Kidney (tissue), 14 donors: ENCODE measurements around the gene MAP1S. TPM values are rescaled to one million over a fixed set of nuclear protein-coding genes. Genes with fewer than 3 reads are reported as not detected.

Experiments used
- DNase-seq, 5 donors: peaks; one replicate each; pipeline ENCODE4 v3.0.0-alpha.2; 2013 to 2020
- FAIRE-seq: peaks from 2 replicates; lab custom pipeline; 2012; peaks lifted over from hg19 to GRCh38; lab: Jason Lieb, UNC
- H3K27ac ChIP-seq, 2 donors: one replicate each; pipeline ENCODE4 v1.7.0; 2013; ENCODE audit warnings: low read depth in 2 of 2, low read length in 2 of 2, inconsistent platforms in 1 of 2
- H3K27me3 ChIP-seq: one replicate; pipeline ENCODE4 v1.7.1; 2013; ENCODE audit warnings: low read length, inconsistent platforms; ENCODE audit not compliant: control insufficient read depth, insufficient read depth
- H3K36me3 ChIP-seq, 3 donors: one replicate each; pipeline versions ENCODE4 v1.7.0 to v1.7.1; 2013; ENCODE audit warnings: low read length in 3 of 3, control low read depth in 1 of 3, inconsistent platforms in 1 of 3; ENCODE audit not compliant: insufficient read depth in 3 of 3, control insufficient read depth in 2 of 3
- H3K4me1 ChIP-seq, 3 donors: one replicate each; pipeline versions ENCODE4 v1.7.0 to v1.7.1; 2013; ENCODE audit warnings: low read length in 3 of 3, inconsistent platforms in 1 of 3, low read depth in 1 of 3; ENCODE audit not compliant: control insufficient read depth in 2 of 3, insufficient read depth in 2 of 3
- H3K4me3 ChIP-seq, 3 donors: one replicate each; pipeline versions ENCODE4 v1.7.0 to v1.8.1; 2013; ENCODE audit warnings: low read length in 3 of 3, control low read depth in 1 of 3, inconsistent platforms in 1 of 3
- H3K9ac ChIP-seq, 3 donors: one replicate each; pipeline versions ENCODE4 v1.7.0 to v1.7.1; 2013; ENCODE audit warnings: low read length in 3 of 3, control low read depth in 1 of 3, inconsistent platforms in 1 of 3
- H3K9me3 ChIP-seq, 3 donors: one replicate each; pipeline versions ENCODE4 v1.7.0 to v1.7.1; 2013; ENCODE audit warnings: low read length in 3 of 3, control low read depth in 1 of 3, inconsistent platforms in 1 of 3; ENCODE audit not compliant: control insufficient read depth in 2 of 3, insufficient read depth in 1 of 3
- intact Hi-C: fragments of 100-400 bp; cut with DNase I; formaldehyde crosslinking; loops from one replicate; pipeline ENCODE4 v1.11.1; 2022
- polyA plus RNA-seq: library from polyadenylated mRNA; stranded (reverse); fragments of 350-450 nt; fragmentation: Illumina TruSeq; extraction: RNeasy Lipid Tissue Mini Kit (QIAGEN cat#74804); gene quantifications from one replicate; pipeline ENCODE4 v1.2.3, GENCODE V29; 2014; ENCODE audit warnings: low read depth, low replicate concordance; ENCODE audit not compliant: insufficient read depth
- total RNA-seq: library from RNA; stranded (reverse); fragmentation: NEBNext Ultra II Directional; extraction: Animal tissue kit (Norgen Biotek cat#: 25700); gene quantifications from one replicate; pipeline ENCODE4 v1.2.1, GENCODE V29; 2021
- TF ChIP-seq, protein P1 (sequence below): IDR thresholded peaks from 3 replicates; pipeline ENCODE4 v1.5.1; 2012; ENCODE audit warnings: mild to moderate bottlenecking, moderate library complexity, borderline replicate concordance; ENCODE audit not compliant: insufficient read depth; ENCODE audit errors: extremely low read depth
- donor health status: control.
- donor health status: control.
- donor health status: control.
- donor health status: control.
- donor health status: control.
- donor health status: DM: yes; HTN: yes; CAD: no.
- donor health status: Normal renal cell carcinoma (clear cell type).

MAP1S gene
- total and polyA plus RNA-seq, 2 donors from 2014 or later, result 25.2 to 56.1 TPM

DNA sequence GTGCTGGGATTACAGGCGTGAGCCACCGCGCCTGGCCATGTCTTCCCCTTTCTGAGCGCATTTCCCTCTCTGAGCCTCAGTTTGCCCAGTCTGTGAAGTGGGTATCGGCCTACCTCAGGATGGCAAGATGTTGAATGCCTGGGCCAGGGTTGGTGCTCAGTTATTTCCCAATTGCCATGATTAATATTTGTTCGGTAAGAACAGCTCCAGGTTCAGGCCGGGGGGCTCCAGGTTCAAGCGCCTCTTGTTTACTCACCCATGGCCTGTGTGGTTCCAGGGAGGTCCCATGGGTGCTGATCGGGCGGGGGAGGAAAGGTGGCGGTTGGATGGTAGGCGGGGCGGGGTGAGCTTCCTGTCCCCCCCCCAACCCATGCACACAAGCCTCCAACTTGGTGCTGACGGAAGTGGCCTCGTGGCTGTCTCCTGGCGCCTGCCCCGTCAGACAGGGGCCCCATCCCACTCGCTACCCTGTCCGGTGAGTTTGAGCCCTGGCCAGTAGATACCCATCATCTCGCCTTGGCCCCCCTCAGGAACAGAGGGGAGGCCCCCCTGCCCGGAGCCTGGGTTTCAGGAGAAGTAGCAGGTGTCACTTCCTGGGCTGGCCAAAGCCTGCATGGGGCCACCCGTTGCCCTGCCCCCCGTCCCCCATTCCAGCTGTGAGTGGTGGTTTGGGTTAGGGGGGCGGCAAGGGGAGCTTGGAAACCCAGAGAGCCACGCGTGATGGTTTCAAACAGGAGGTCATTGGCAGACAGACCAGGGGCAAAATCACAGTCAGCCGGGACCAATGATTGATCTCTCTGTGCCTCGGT, 32.0 kb downstream of the MAP1S start, which contains the start of gene FCHO1:
Gene FCHO1 (plus strand): TSS at position 375 of the 809 bp plus-strand sequence. CDS start 3,688 bp downstream, outside the sequence.
- DNase-seq, result peak in 1 of 5 donors; percentile 84
- no peak for FAIRE-seq
- Histone ChIP-seq H3K9ac (no peak within 1 kb of the TSS), H3K36me3 (no peaks in the 10 kb centered on the region), H3K27ac (no peak within 1 kb of the TSS), H3K9me3 (no peaks in the 10 kb centered on the region), H3K4me1 (no peaks in the 10 kb centered on the region), H3K27me3 (no peaks in the 10 kb centered on the region), H3K4me3 (no peak within 1 kb of the TSS)
- TF ChIP-seq, protein P1, sequence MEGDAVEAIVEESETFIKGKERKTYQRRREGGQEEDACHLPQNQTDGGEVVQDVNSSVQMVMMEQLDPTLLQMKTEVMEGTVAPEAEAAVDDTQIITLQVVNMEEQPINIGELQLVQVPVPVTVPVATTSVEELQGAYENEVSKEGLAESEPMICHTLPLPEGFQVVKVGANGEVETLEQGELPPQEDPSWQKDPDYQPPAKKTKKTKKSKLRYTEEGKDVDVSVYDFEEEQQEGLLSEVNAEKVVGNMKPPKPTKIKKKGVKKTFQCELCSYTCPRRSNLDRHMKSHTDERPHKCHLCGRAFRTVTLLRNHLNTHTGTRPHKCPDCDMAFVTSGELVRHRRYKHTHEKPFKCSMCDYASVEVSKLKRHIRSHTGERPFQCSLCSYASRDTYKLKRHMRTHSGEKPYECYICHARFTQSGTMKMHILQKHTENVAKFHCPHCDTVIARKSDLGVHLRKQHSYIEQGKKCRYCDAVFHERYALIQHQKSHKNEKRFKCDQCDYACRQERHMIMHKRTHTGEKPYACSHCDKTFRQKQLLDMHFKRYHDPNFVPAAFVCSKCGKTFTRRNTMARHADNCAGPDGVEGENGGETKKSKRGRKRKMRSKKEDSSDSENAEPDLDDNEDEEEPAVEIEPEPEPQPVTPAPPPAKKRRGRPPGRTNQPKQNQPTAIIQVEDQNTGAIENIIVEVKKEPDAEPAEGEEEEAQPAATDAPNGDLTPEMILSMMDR, result no peak
- intact Hi-C loops, result no loop called here

DNA sequence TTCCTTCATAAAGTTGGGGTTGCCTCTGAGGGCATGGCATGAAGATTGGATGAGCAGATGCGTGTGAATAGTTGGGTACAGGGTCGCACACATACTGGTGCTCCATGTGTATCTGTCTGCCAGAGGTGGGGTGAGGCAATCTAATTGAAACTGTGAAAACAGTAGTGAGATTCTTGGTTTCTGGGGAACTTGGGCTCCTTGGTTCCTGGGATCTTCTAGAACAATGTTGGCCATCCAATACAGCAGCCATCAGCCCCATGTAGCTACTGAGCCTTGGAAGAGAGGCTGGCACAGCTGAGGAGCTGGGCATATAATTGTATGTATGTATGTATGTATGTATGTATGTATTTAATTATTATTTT, 32.6 kb downstream of the MAP1S start:
- Histone ChIP-seq H3K36me3 (no peaks in the 10 kb centered on the region), H3K9ac (no peak overlapping the region), H3K4me3 (no peak overlapping the region), H3K27ac (no peak overlapping the region), H3K4me1 (no peaks in the 10 kb centered on the region), H3K9me3 (no peaks in the 10 kb centered on the region), H3K27me3 (no peaks in the 10 kb centered on the region)
- no peak for FAIRE-seq
- no peak for DNase-seq
- TF ChIP-seq, protein P1, result no peak
- intact Hi-C loops, result no loop called here

DNA sequence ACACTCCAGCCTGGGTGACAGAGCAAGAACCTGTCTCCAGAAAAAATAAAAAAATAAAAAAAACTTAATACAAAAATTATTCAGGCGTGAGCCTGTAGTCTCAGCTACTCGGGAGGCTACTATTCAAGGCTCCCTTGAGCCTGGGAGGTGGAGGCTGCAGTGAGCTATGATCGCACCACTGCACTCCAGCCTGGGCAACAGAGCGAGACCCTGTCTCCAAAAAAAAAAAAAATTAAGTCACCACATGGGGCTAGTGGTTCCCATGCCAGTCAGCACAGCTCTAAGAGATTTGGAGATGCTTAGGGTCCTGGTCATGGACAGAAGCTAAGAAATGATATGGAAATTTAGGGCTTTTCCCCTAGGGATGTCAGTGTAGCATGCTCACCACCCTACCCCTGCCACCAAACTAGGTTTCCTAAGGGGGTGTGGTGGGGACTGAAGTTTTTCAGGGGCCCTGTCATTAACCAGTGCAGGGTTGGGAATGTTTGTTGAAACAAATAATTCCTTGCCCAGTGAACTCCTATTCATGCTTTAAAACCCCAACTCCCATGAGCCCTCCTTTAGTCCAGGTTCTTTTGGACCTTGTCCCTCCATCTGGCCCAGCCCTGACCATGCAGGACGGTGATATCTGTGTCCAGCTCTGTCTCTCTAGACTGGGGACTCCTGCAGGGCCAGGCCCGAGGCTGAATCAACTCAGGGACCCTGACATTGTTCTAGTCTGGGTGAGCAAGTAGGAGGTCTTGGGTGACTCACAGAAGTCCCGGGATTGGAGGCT, 33.8 kb downstream of the MAP1S start:
- Histone ChIP-seq H3K9me3 (no peaks in the 10 kb centered on the region), H3K27ac (no peak overlapping the region), H3K9ac (no peak overlapping the region), H3K27me3 (no peaks in the 10 kb centered on the region), H3K36me3 (no peaks in the 10 kb centered on the region), H3K4me1 (no peaks in the 10 kb centered on the region), H3K4me3 (no peak overlapping the region)
- intact Hi-C loops, result no loop called here
- FAIRE-seq, result no peak
- no peak for DNase-seq
- TF ChIP-seq, protein P1, result no peak
